T-helper 1 cell treated with Interleukin-12 subunit alpha and Interleukin-12 subunit beta and Interleukin-4 antibody, amounts not matched to agents 30 ng/mL and 1 ng/mL, for 36 hours (primary cell): Measurements from ENCODE around the gene PYGO1. TPM values are rescaled to one million over a fixed set of nuclear protein-coding genes. Genes with fewer than 3 reads are reported as not detected.
"Not testable (repeated sequence)": the region's sequence is repeated elsewhere in the genome, so short reads cannot be mapped to it uniquely, and the experiment has no call there.

ENCODE experiments used
- intact Hi-C: fragments of 100-400 bp; cut with micrococcal nuclease; formaldehyde crosslinking; loops from one replicate; pipeline ENCODE4 v1.15.1; 2024
- total RNA-seq: library from RNA; stranded (reverse); gene quantifications from 2 replicates; pipeline ENCODE4 v1.2.3, GENCODE V29; 2022

PYGO1 gene
- total RNA-seq, 1 donor from 2014 or later = not detected

GRCh38 chr15:55513152-55513551 is 75.0 kb downstream of the PYGO1 start:
- intact Hi-C loops = loop anchor here (5.0 kb wide), 1 partner anchor 129 kb away; no protein-coding TSS in a partner anchor

GRCh38 chr15:55507567-55507966 is 80.6 kb downstream of the PYGO1 start:
- intact Hi-C loops = no loop called here

- intact Hi-C loops = not testable (repeated sequence)
Observed at GRCh38 chr15:55505407-55505806, 82.7 kb downstream of the PYGO1 start.

DNA sequence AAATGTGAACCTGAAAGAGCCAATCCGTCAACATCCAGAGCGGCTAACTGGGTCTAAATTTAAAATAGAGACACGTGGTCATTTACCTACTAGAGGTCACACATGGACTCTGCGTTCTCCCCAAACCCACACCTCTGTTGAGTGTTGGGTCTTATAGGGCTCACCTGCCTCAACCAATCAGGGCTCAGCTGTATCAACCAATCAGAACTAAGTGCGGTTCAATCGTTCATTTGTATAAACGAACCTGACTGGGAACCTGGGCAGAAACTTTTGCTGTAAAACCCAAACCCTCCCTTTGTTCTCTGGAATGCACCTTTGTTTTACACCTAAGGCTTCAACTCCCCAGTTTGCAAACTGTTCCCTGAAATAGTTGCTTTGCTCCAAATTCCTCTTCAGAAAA is 89.0 kb downstream of the PYGO1 start:
- intact Hi-C loops = loop anchor here (2.0 to 5.0 kb wide), 3 partner anchors 302 to 748 kb away; partner anchors contain the start of gene RSL24D1

DNA sequence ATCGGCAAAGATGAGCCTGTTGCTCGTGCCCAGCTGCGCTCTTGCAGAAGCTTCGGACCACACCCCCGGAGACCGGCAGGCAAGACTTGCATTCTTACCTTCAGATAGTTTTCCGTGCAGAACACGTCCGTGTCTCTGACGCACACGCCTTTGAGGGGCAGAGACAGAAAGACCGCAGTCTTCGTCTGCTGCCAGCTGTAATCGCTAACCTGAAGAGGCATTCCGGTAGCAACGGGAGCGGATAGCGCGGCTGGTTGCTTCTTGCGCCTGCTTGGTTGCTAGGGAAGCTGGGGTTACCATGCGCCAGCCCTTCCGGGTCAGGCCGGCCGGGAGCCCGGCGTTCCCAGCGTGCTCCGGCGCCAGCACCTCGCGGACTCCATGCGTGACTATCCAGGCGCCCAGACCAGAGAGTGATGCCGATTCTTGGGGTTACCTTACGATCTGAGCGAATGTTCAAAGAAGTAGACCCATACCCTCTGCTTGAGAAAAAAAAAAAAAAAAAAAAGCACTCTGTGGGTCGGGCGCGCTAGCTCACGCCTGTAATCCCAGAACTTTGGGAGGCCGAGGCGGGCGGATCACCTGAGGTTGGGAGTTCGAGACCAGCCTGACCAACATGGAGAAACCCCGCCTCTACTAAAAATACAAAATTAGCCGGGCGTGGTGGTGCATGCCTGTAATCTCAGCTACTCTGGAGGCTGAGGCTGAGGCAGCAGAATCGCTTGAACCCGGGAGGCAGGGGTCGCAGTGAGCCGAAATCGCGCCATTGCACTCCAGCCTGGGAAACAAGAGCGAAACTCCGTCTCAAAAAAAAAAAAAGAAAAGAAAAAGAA is 89.8 kb downstream of the PYGO1 start:
- intact Hi-C loops = loop anchor here (1.0 to 5.0 kb wide), 4 partner anchors 90 to 749 kb away; partner anchors contain the start of genes CCPG1, PIERCE2 and RSL24D1

DNA sequence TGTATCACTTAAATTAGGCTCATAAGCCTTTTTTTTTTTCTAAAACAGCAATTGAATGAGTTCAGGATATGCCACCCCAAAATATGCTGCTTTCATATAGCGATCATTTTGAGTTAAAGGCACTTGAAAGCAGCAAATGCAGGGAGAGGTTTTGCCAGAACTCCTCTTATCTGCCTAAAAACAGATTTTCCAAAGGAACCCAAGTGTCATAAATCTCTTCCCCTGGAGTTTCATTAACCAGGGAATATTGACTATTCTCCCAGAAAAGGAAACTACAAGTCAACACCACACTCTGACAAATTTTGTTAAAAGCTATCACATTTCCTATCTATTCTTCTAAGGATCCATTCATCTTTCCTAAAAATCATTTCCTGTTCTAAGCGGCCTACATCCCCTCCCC is 91.4 kb downstream of the PYGO1 start:
- intact Hi-C loops = loop anchor here (5.0 kb wide), 2 partner anchors 419 to 751 kb away; no protein-coding TSS in a partner anchor

- intact Hi-C loops = loop anchor here (1.0 to 5.0 kb wide), 3 partner anchors 48 to 752 kb away; no protein-coding TSS in a partner anchor
Observed at GRCh38 chr15:55494931-55495330, 93.2 kb downstream of the PYGO1 start.

DNA sequence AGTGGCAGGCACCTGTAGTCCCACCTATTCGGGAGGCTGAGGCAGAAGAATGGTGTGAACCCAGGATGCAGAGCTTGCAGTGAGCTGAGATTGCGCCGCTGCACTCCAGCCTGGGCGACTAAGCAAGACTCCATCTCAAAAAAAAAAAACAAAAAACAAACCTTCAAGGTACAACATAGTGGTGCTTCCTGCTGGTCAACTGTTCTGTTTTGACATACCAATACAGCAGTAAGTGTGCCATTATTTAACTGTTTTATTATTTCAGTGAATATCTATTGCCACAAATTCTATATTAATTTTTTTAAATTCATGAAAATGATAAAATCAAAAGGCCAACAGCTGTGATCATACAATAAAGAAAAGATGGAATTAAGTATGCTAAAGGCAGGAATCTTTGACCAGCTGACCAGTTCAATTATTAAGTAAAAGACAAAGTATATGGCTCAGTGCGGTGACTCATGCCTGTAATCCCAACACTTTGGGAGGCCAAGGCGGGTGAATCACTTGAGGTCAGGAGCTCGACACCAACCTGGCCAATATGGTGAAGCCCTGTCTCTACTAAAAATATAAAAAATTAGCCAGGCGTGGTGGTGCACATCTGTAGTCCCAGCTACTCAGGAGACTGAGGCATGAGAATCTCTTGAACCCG is 99.1 kb downstream of the PYGO1 start:
- intact Hi-C loops = not testable (repeated sequence)

Other genes starting within 250 kb of the PYGO1 start
- gene CCPG1, start 180.0 kb downstream of the PYGO1 start, total RNA-seq = 21.7 and 26.2 TPM in 2 replicates
- not detected in 2 replicates for gene PIERCE2, start 179.8 kb downstream of the PYGO1 start, total RNA-seq
- not detected in 2 replicates for gene DNAAF4, start 80.1 kb downstream of the PYGO1 start, total RNA-seq
- gene PRTG, start 154.8 kb upstream of the PYGO1 start, total RNA-seq = not detected in 2 replicates